Dedifferentiated amniotic fluid mesenchymal stem cell (primary cell): ENCODE results near the gene CA6.
"Not testable (repeated sequence)": the region's sequence is repeated elsewhere in the genome, so short reads cannot be mapped to it uniquely, and the experiment has no call there.

Source experiments
- DNase-seq: peaks from one replicate; pipeline ENCODE4 v3.0.0-alpha.2; 2016; ENCODE audit errors: extremely low spot score

CA6 gene

DNA sequence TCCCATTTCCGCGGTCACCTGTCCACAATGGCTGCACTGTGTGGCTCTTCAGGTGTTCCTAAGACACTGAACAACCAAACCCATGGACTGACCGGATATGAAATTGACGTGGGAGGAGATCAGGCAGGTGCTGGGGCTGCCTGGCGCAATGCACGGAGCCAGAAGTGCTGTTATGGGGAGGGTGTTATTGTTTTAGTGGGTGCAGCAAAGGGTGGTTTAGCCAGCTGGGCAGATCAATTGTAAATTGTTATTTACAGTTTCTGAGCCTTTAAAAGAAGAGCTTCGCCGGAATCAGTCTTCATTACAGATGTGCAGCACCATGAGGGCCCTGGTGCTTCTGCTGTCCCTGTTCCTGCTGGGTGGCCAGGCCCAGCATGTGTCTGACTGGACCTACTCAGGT, at the start of gene CA6:
TSS of gene CA6 (plus strand) at position 301 of the 400 bp plus-strand sequence. CDS start at position 320, 19 bp downstream.
- DNase-seq, result no peak

- not testable (repeated sequence) for DNase-seq
Observed at GRCh38 chr1:8896775-8897174, 48.9 kb upstream of the CA6 start.

DNA sequence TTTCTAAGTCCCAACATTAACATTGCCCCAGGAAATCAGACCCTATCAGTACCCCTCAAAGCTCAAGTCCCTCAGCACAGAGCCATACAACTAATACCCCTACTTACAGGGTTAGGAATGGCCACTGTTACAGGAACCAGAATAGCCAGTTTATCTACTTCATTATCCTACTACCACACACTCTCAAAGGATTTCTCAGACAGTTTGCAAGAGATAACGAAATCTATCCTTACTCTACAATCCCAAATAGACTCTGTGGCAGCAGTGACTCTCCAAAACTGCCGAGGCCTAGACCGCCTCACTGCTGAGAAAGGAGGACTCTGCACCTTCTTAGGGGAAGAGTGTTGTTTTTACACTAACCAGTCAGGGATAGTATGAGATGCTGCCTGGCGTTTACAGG, 48.2 kb upstream of the CA6 start:
- not testable (repeated sequence) for DNase-seq

GRCh38 chr1:8898418-8898817, 47.2 kb upstream of the CA6 start:
- not testable (repeated sequence) for DNase-seq

GRCh38 chr1:8899046-8899445, 46.6 kb upstream of the CA6 start:
- no peak for DNase-seq

DNA sequence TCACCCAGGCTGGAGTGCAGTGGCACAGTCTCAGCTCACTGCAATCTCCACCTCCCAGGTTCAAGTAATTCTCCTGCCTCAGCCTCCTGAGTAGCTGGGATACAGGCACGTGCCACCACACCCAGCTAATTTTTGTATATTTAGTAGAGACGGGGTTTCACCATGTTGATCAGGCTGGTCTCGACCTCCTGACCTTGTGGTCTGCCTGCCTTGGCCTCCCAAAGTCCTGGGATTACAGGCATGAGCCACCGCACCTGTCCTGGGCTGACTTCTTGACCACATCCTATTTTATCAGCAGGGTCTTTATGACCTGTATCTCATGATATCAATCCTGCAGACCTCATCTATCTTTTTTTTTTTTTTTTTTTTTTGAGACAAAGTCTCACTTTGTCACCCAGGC, 45.0 kb upstream of the CA6 start:
- DNase-seq, result not testable (repeated sequence)

- DNase-seq, result no peak
Observed at GRCh38 chr1:8902765-8903164, 42.9 kb upstream of the CA6 start.

DNA sequence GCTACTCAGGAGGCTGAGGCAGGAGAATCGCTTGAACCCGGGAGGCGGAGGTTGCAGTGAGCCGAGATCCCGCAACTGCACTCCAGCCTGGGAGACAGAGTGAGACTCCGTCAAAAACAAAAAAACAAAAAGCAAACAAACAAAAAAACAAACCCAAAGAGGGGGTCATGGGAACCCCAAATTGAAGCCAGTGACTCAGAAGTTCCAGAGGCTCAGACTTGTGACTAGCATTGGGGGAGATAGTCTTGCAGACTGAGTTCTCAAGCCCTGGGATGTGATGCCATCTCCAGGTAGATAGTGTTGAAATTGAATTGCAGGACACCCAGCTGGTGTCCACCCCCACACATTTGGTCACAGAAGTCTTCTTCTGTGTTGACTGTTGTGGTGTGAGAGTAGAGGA, 42.3 kb upstream of the CA6 start:
- DNase-seq, result no peak

DNA sequence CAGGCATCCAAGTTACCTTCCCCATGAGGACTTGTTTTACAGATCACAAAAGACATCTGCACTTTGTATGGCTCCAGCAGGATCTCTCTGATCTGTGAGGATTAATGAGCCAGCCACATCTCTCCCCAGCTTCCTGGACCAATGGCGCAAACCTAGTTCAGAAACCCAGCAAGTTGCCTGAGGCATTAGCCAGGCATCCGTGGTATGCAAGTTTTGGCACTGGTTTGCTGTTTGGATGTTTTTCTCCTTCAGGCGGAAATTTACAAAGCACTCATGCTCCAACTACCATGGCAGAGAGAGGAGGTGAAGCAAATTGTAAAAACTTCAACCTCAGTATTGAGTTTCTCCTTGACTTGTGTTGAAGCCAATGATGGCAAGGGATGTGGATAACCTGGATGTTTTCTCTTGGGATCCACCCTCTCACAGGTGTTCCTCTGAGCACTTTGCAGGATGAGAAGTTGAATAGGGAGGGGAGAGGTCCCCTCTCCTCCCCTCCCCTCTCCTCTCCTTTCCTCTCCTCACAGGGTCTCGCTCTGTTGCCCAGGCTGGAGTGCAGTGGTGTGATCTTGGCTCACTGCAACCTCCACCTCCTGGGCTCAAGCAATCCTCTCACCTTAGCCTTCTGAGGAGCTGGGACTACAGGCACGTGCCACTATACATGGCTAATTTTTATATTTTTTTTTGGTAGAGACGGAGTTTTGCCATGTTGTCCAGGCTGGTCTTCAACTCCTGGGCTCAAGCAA, 41.6 kb upstream of the CA6 start:
- peak; percentile 98 for DNase-seq

DNA sequence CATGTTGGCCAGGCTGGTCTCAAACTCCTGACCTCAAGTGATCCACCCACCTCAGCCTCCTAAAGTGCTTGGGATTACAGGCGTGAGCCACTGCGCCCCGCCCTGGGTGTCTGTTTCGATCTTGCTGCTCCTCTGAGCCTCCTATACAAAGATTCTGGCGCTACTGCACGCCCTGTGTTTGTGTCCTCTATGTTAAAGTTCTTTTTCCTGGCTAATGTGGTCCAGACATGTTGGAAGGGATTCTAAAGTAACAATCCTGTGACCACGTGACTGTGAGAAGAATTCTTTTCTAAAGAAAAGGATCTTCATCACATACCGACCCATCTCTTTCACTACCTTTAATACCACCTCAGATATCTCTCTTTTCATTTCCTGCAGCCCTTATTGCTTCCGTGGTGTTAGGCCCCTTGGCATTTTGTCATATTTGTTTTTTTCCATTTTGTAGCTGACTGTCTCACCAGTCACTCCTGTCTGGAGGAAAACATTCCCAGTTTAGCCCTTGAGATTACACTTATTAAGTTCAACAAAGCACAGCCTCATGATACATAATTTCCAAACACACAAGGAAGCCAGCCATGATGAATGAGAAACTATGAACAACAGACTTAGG, 40.0 kb upstream of the CA6 start:
- DNase-seq, result peak; percentile 52

GRCh38 chr1:8908388-8909151, 37.1 kb upstream of the CA6 start:
- no peak for DNase-seq

- DNase-seq, result no peak
Observed at GRCh38 chr1:8910331-8910730, 35.3 kb upstream of the CA6 start.

GRCh38 chr1:8910914-8911313, 34.8 kb upstream of the CA6 start:
- no peak for DNase-seq

DNA sequence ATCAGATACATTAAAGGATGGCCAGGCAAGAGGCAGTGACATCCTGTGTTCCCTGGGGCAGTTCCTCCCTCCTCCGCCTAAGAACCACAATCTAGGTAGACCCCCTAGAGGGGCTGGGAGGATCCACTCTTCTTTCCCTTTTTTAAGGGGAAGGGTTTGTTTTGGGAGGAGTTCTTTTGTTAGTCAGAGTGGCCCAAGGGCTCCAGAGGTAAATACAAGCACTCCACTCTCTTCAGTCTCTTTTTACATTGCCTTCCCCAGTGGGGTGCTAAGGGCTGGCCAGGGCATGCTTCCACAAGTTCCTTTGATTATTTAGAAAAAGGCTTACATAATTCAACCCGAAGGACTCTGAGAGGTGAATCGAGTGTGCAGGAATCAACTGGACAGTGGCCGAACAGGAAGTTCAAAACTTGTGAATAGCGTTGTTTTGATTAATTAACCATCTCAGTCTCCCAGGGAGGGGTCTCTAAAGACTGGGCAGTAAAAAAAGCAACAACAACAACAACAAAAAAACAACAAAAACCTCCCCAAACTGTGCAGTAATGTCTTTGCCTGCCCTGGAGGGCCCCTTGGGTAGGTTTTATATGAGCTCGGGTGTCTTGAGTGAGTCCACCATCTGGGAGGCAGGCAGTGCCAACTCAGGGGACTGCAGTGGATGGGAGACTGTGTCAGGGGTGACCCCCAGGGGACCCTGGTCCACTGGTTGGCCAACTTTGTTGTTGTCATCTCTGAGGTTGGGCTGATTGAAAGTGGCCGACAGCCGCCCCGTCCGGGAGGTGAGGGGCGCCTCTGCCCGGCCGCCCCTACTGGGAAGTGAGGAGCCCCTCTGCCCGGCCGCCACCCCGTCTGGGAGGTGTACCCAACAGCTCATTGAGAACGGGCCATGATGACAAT, 34.0 kb upstream of the CA6 start:
- no peak for DNase-seq

GRCh38 chr1:8913457-8913856, 32.2 kb upstream of the CA6 start:
- DNase-seq, result no peak

GRCh38 chr1:8914466-8914865, 31.2 kb upstream of the CA6 start:
- no peak for DNase-seq

- no peak for DNase-seq
Observed at GRCh38 chr1:8915446-8915845, 30.2 kb upstream of the CA6 start.

DNA sequence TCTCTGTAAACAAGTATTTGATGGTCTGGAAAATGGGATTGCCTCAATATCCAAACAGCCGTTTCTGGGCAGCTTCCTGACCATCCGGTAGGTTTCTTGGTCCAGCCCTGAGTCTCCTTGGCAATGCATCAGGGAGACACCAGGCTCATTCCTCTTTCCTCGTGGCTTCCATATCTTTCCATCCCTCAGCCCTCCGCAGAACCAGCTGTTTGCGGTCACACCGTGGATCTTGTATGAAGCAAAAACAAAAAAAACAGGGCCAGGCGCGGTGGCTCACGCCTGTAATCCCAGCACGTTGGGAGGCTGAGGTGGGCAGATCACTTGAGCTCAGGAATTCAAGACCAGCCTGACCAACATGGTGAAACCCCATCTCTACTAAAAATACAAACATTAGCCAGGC, 28.1 kb upstream of the CA6 start:
- not testable (repeated sequence) for DNase-seq

DNA sequence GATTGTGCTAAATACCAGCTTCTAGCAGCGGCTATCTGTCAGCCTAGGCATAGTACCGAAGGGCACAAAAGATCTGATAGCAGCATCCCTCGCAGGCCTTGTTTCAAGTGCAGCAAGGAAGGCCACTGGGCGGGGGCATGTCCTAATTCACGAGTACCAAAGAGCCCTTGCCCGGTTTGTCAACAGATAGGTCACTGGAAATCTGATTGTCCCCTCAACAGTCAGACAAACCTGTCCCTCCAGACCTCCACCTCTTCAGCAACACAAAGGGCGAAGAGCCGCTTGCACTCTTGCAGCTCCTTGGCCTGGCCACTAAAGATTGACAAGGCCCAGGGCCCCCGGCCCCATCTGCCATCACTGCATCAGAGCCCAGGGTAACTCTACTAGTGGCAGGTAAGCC, 22.7 kb upstream of the CA6 start:
- no peak for DNase-seq

GRCh38 chr1:8925406-8925805, 20.3 kb upstream of the CA6 start:
- DNase-seq, result no peak

DNA sequence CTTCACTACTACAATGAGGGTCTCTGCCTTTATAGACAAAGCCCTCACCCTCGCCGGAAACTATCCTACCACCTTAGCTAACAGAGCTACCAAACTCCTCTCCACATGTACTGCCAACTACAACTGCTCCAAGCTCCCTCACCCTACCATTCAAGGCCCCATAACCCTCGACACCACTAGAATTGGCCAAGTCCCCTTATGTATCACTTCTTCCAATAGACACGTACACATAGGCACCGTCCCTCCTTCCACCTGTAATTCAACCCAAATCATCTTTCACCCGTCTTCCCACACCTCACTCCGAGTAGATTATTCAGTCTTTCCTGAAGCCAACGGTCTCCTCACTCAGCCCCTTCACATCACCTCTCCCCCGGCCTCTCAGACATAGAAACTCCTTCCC, 19.7 kb upstream of the CA6 start:
- no peak for DNase-seq
